WTC11 (cell line): ENCODE results near the gene HTR7.

Source experiments
- ETV6 ChIP-seq: sonication (generic); formaldehyde crosslinking; IDR thresholded peaks from 2 replicates; pipeline ENCODE4 v1.8.1; 2022; ENCODE audit warnings: mild to moderate bottlenecking, missing genetic modification reagents
- JUN ChIP-seq: sonication (generic); formaldehyde crosslinking; IDR thresholded peaks from 2 replicates; pipeline ENCODE4 v1.8.0; 2023; ENCODE audit warnings: mild to moderate bottlenecking, missing genetic modification reagents
- MYBL2 ChIP-seq: sonication (generic); formaldehyde crosslinking; IDR thresholded peaks from 2 replicates; pipeline ENCODE4 v1.8.1; 2023; ENCODE audit warnings: mild to moderate bottlenecking, moderate library complexity, missing genetic modification reagents
- TEAD4 ChIP-seq: sonication (generic); formaldehyde crosslinking; IDR thresholded peaks from 2 replicates; pipeline ENCODE4 v1.8.0; 2022; ENCODE audit warnings: mild to moderate bottlenecking, missing genetic modification reagents
- ZNF138 ChIP-seq: sonication (generic); formaldehyde crosslinking; conservative IDR thresholded peaks from 2 replicates; pipeline ENCODE4 v1.8.1; 2022; ENCODE audit warnings: mild to moderate bottlenecking, moderate library complexity, missing genetic modification reagents
- ZNF416 ChIP-seq: fragments of 250-450 bp; sonication (Bioruptor Pico); IDR thresholded peaks from 2 replicates; pipeline ENCODE4 v1.9.0; 2021; ENCODE audit warnings: mild to moderate bottlenecking, inconsistent platforms
- TF ChIP-seq, protein P1 (sequence below): fragments of 200-600 bp; IDR thresholded peaks from 2 replicates; pipeline ENCODE4 v1.8.0; 2022; ENCODE audit warnings: antibody characterized with exemption
- TF ChIP-seq, protein P2 (sequence below): sonication (generic); formaldehyde crosslinking; IDR thresholded peaks from 2 replicates; pipeline ENCODE4 v1.8.1; 2023; ENCODE audit warnings: mild to moderate bottlenecking, missing genetic modification reagents, moderate library complexity

DNA sequence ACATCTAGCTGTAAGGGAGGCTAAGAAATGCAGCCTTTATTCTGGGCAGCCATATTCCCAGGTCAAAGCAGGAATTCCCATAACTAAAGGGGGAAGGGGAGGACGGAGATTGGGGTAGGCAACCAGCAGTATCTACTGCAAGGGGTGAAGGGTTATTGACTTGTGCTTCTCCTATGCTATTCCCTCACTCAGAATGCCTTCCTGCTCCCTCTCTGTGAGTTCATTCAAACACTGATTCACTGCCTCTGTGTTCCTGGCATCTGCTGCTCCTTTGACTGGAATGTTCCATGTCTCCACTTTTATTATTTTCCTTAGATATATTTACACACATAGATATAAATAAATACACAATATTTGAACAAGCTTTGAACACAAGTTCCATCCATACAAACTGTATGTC is 11.1 kb downstream of the HTR7 start:
- TF ChIP-seq, protein P1, sequence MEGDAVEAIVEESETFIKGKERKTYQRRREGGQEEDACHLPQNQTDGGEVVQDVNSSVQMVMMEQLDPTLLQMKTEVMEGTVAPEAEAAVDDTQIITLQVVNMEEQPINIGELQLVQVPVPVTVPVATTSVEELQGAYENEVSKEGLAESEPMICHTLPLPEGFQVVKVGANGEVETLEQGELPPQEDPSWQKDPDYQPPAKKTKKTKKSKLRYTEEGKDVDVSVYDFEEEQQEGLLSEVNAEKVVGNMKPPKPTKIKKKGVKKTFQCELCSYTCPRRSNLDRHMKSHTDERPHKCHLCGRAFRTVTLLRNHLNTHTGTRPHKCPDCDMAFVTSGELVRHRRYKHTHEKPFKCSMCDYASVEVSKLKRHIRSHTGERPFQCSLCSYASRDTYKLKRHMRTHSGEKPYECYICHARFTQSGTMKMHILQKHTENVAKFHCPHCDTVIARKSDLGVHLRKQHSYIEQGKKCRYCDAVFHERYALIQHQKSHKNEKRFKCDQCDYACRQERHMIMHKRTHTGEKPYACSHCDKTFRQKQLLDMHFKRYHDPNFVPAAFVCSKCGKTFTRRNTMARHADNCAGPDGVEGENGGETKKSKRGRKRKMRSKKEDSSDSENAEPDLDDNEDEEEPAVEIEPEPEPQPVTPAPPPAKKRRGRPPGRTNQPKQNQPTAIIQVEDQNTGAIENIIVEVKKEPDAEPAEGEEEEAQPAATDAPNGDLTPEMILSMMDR = no peak
- no peak for TF ChIP-seq TEAD4
- no peak for TF ChIP-seq ZNF138 (CRISPR knock-in tag)
- TF ChIP-seq, protein P2, sequence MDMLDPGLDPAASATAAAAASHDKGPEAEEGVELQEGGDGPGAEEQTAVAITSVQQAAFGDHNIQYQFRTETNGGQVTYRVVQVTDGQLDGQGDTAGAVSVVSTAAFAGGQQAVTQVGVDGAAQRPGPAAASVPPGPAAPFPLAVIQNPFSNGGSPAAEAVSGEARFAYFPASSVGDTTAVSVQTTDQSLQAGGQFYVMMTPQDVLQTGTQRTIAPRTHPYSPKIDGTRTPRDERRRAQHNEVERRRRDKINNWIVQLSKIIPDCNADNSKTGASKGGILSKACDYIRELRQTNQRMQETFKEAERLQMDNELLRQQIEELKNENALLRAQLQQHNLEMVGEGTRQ (CRISPR knock-in tag) = no peak
- no peak for TF ChIP-seq ZNF416 (CRISPR knock-in tag)
- no peak for TF ChIP-seq JUN
- TF ChIP-seq MYBL2 (CRISPR knock-in tag) = no peak
- TF ChIP-seq ETV6 (CRISPR knock-in tag) = no peak
